HEK293 (cell line): ENCODE data around the gene PARP1.

Experiments
- KLF8 ChIP-seq: fragments of 450-650 bp; formaldehyde crosslinking; IDR thresholded peaks from 2 replicates; pipeline ENCODE4 v1.5.1; 2016; ENCODE audit warnings: missing biosample characterization, missing genetic modification characterization
- TF ChIP-seq, protein P1 (sequence below): sonication (generic); formaldehyde crosslinking; IDR thresholded peaks from 2 replicates; pipeline ENCODE4 v1.8.1; 2022; ENCODE audit warnings: mild to moderate bottlenecking, moderate library complexity, missing genetic modification reagents

DNA sequence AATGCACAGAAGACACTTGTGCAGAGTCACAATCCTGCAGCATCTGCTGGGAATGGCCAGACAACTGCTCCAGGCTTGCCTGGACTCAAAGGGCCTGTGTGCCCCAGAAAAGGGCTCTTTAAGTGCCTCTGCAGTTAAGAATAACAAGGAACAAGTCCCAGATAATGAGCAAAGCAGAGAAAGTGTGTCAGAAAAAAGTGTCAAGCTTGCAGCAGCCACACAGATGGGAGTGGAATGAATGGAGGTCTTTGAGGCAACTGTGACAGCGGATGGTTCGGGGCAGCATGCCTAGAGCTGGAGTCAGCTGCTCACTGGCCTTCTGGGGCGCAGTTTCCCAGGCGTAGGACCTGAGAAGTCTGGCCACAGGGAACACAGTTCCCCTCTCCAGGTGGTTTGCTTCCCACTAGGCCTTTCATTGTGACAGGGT, 5.1 kb downstream of the PARP1 start:
- TF ChIP-seq, protein P1, sequence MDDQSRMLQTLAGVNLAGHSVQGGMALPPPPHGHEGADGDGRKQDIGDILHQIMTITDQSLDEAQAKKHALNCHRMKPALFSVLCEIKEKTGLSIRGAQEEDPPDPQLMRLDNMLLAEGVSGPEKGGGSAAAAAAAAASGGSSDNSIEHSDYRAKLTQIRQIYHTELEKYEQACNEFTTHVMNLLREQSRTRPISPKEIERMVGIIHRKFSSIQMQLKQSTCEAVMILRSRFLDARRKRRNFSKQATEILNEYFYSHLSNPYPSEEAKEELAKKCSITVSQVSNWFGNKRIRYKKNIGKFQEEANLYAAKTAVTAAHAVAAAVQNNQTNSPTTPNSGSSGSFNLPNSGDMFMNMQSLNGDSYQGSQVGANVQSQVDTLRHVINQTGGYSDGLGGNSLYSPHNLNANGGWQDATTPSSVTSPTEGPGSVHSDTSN (CRISPR knock-in tag): no peak
- TF ChIP-seq KLF8 (tag by site-specific recombination): no peak
